ENCODE results near the gene CPEB4.

The CPEB4 gene

GRCh38 chr5:173878224-173878967 lies 9.8 kb upstream of the CPEB4 start:
- Histone ChIP-seq H3K9me3 (ENCODE audit: control insufficient read depth, insufficient read depth, low read depth, low read length) (no peaks in the 10 kb centered on the region), H3K27me3 (ENCODE audit: control insufficient read depth, insufficient read depth, low read length) (no peaks in the 10 kb centered on the region), H3K4me1 (ENCODE audit: control insufficient read depth, insufficient read depth, low read length) (no peaks in the 10 kb centered on the region), H3K9ac (ENCODE audit: low read length) (no peak overlapping the region), H3K36me3 (ENCODE audit: control insufficient read depth, insufficient read depth, low read length) (no peaks in the 10 kb centered on the region), H3K4me3 (ENCODE audit: low read depth, low read length) (no peak overlapping the region), H3K27ac (ENCODE audit: low read depth, low read length) (no peak overlapping the region)

GRCh38 chr5:173880306-173880985 lies 7.7 kb upstream of the CPEB4 start:
- Histone ChIP-seq H3K36me3 (ENCODE audit: control insufficient read depth, insufficient read depth, low read length) (no peaks in the 10 kb centered on the region), H3K27me3 (ENCODE audit: control insufficient read depth, insufficient read depth, low read length) (no peaks in the 10 kb centered on the region), H3K4me3 (ENCODE audit: low read depth, low read length) (no peak overlapping the region), H3K9ac (ENCODE audit: low read length) (no peak overlapping the region), H3K4me1 (ENCODE audit: control insufficient read depth, insufficient read depth, low read length) (no peaks in the 10 kb centered on the region), H3K27ac (ENCODE audit: low read depth, low read length) (no peak overlapping the region), H3K9me3 (ENCODE audit: control insufficient read depth, insufficient read depth, low read depth, low read length) (no peaks in the 10 kb centered on the region)

GRCh38 chr5:173881811-173882575 lies 6.2 kb upstream of the CPEB4 start:
- no peaks in the 10 kb centered on the region for H3K4me1 ChIP-seq (ENCODE audit: control insufficient read depth, insufficient read depth, low read length)

GRCh38 chr5:173882632-173883031 lies 5.5 kb upstream of the CPEB4 start:
- Histone ChIP-seq H3K9ac (ENCODE audit: low read length) (no peak overlapping the region), H3K27me3 (ENCODE audit: control insufficient read depth, insufficient read depth, low read length) (no peaks in the 10 kb centered on the region), H3K36me3 (ENCODE audit: control insufficient read depth, insufficient read depth, low read length) (no peaks in the 10 kb centered on the region), H3K27ac (ENCODE audit: low read depth, low read length) (no peak overlapping the region), H3K4me1 (ENCODE audit: control insufficient read depth, insufficient read depth, low read length) (0 out of 2 replicates have a peak, but pooled peaks cover 3% of the 10 kb centered on the region), H3K4me3 (ENCODE audit: low read depth, low read length) (no peak overlapping the region), H3K9me3 (ENCODE audit: control insufficient read depth, insufficient read depth, low read depth, low read length) (no peaks in the 10 kb centered on the region)

More at GRCh38 chr5:173881811-173882575, 6.2 kb upstream of the CPEB4 start:
- no peaks in the 10 kb centered on the region for H3K9me3 ChIP-seq (ENCODE audit: control insufficient read depth, insufficient read depth, low read depth, low read length)
- no peak overlapping the region for H3K4me3 ChIP-seq (ENCODE audit: low read depth, low read length)
- H3K36me3 ChIP-seq (ENCODE audit: control insufficient read depth, insufficient read depth, low read length) = no peaks in the 10 kb centered on the region
- H3K27me3 ChIP-seq (ENCODE audit: control insufficient read depth, insufficient read depth, low read length) = no peaks in the 10 kb centered on the region
- H3K27ac ChIP-seq (ENCODE audit: low read depth, low read length) = no peak overlapping the region
- no peak overlapping the region for H3K9ac ChIP-seq (ENCODE audit: low read length)

- Histone ChIP-seq H3K9ac (ENCODE audit: low read length) (no peak overlapping the region), H3K36me3 (ENCODE audit: control insufficient read depth, insufficient read depth, low read length) (no peaks in the 10 kb centered on the region), H3K9me3 (ENCODE audit: control insufficient read depth, insufficient read depth, low read depth, low read length) (no peaks in the 10 kb centered on the region), H3K4me3 (ENCODE audit: low read depth, low read length) (no peak overlapping the region), H3K27me3 (ENCODE audit: control insufficient read depth, insufficient read depth, low read length) (no peaks in the 10 kb centered on the region), H3K27ac (ENCODE audit: low read depth, low read length) (no peak overlapping the region), H3K4me1 (ENCODE audit: control insufficient read depth, insufficient read depth, low read length) (0 out of 2 replicates have a peak, but pooled peaks cover 3% of the 10 kb centered on the region)
These were observed 4.7 kb upstream of the CPEB4 start for GRCh38 chr5:173883347-173883924.

GRCh38 chr5:173884402-173885053 lies 3.6 kb upstream of the CPEB4 start:
- Histone ChIP-seq H3K4me1 (ENCODE audit: control insufficient read depth, insufficient read depth, low read length) (peaks cover 4% of the 10 kb centered on the region; the same call in 1 of the 2 replicates), H3K4me3 (ENCODE audit: low read depth, low read length) (no peak overlapping the region), H3K9ac (ENCODE audit: low read length) (no peak overlapping the region), H3K27me3 (ENCODE audit: control insufficient read depth, insufficient read depth, low read length) (no peaks in the 10 kb centered on the region), H3K36me3 (ENCODE audit: control insufficient read depth, insufficient read depth, low read length) (no peaks in the 10 kb centered on the region), H3K27ac (ENCODE audit: low read depth, low read length) (no peak overlapping the region), H3K9me3 (ENCODE audit: control insufficient read depth, insufficient read depth, low read depth, low read length) (no peaks in the 10 kb centered on the region)

GRCh38 chr5:173885054-173885443 lies 3.1 kb upstream of the CPEB4 start:
- no peaks in the 10 kb centered on the region for H3K27me3 ChIP-seq (ENCODE audit: control insufficient read depth, insufficient read depth, low read length)
- H3K9me3 ChIP-seq (ENCODE audit: control insufficient read depth, insufficient read depth, low read depth, low read length) = no peaks in the 10 kb centered on the region
- H3K9ac ChIP-seq (ENCODE audit: low read length) = no peak overlapping the region
- H3K4me1 ChIP-seq (ENCODE audit: control insufficient read depth, insufficient read depth, low read length) = peaks cover 9% of the 10 kb centered on the region
- H3K4me3 ChIP-seq (ENCODE audit: low read depth, low read length) = no peak overlapping the region
- no peak overlapping the region for H3K27ac ChIP-seq (ENCODE audit: low read depth, low read length)
- no peaks in the 10 kb centered on the region for H3K36me3 ChIP-seq (ENCODE audit: control insufficient read depth, insufficient read depth, low read length)

- Histone ChIP-seq H3K9ac (ENCODE audit: low read length) (no peak overlapping the region), H3K27me3 (ENCODE audit: control insufficient read depth, insufficient read depth, low read length) (no peaks in the 10 kb centered on the region), H3K4me3 (ENCODE audit: low read depth, low read length) (no peak overlapping the region), H3K4me1 (ENCODE audit: control insufficient read depth, insufficient read depth, low read length) (peaks cover 14% of the 10 kb centered on the region), H3K27ac (ENCODE audit: low read depth, low read length) (no peak overlapping the region), H3K9me3 (ENCODE audit: control insufficient read depth, insufficient read depth, low read depth, low read length) (no peaks in the 10 kb centered on the region), H3K36me3 (ENCODE audit: control insufficient read depth, insufficient read depth, low read length) (no peaks in the 10 kb centered on the region)
These were observed 2.6 kb upstream of the CPEB4 start for GRCh38 chr5:173885475-173886010.

- no peaks in the 10 kb centered on the region for H3K36me3 ChIP-seq (ENCODE audit: control insufficient read depth, insufficient read depth, low read length)
- H3K4me3 ChIP-seq (ENCODE audit: low read depth, low read length) = no peak overlapping the region
- H3K9me3 ChIP-seq (ENCODE audit: control insufficient read depth, insufficient read depth, low read depth, low read length) = no peaks in the 10 kb centered on the region
- no peak overlapping the region for H3K9ac ChIP-seq (ENCODE audit: low read length)
- H3K27ac ChIP-seq (ENCODE audit: low read depth, low read length) = no peak overlapping the region
- no peaks in the 10 kb centered on the region for H3K27me3 ChIP-seq (ENCODE audit: control insufficient read depth, insufficient read depth, low read length)
- peaks cover 17% of the 10 kb centered on the region for H3K4me1 ChIP-seq (ENCODE audit: control insufficient read depth, insufficient read depth, low read length)
These were observed 2.0 kb upstream of the CPEB4 start for GRCh38 chr5:173886150-173886549.

- no peaks in the 10 kb centered on the region for H3K27me3 ChIP-seq (ENCODE audit: control insufficient read depth, insufficient read depth, low read length)
- no peaks in the 10 kb centered on the region for H3K36me3 ChIP-seq (ENCODE audit: control insufficient read depth, insufficient read depth, low read length)
- H3K9ac ChIP-seq (ENCODE audit: low read length) = no peak overlapping the region
- peak overlapping the region; percentile 71 for H3K4me3 ChIP-seq (ENCODE audit: low read depth, low read length)
- peaks cover 19% of the 10 kb centered on the region for H3K4me1 ChIP-seq (ENCODE audit: control insufficient read depth, insufficient read depth, low read length)
- no peak overlapping the region for H3K27ac ChIP-seq (ENCODE audit: low read depth, low read length)
- no peaks in the 10 kb centered on the region for H3K9me3 ChIP-seq (ENCODE audit: control insufficient read depth, insufficient read depth, low read depth, low read length)
These were observed 453 bp downstream of the CPEB4 start for GRCh38 chr5:173888473-173889131.
